Transverse colon (tissue), 4 donors: ENCODE data around the gene PSAP.

Experiments used
- CTCF ChIP-seq, 5 experiments: fragments of 200-600 bp in 3 of 5; fragments of 450-650 bp in 2 of 5; sonication (generic) in 3 of 5; IDR thresholded peaks; 1 replicate in 2 of 5; 2 replicates in 3 of 5; pipeline ENCODE4 v1.5.1; 2016 to 2017; ENCODE audit warnings: antibody characterized with exemption in 5 of 5, inconsistent platforms in 3 of 5, mild to moderate bottlenecking in 2 of 5, moderate library complexity in 1 of 5
- EP300 ChIP-seq: sonication (generic); formaldehyde crosslinking; IDR thresholded peaks from one replicate; pipeline ENCODE4 v1.6.1; 2017; ENCODE audit warnings: antibody characterized with exemption, low read depth
- POLR2A ChIP-seq: fragments of 450-650 bp; IDR thresholded peaks from one replicate; pipeline ENCODE4 v1.6.1; 2016; ENCODE audit warnings: antibody characterized with exemption, mild to moderate bottlenecking, moderate library complexity
- POLR2AphosphoS5 ChIP-seq, 3 donors: sonication (generic); formaldehyde crosslinking; IDR thresholded peaks; one replicate each; pipeline ENCODE4 v1.6.1; 2016; ENCODE audit warnings: antibody characterized with exemption in 3 of 3

DNA sequence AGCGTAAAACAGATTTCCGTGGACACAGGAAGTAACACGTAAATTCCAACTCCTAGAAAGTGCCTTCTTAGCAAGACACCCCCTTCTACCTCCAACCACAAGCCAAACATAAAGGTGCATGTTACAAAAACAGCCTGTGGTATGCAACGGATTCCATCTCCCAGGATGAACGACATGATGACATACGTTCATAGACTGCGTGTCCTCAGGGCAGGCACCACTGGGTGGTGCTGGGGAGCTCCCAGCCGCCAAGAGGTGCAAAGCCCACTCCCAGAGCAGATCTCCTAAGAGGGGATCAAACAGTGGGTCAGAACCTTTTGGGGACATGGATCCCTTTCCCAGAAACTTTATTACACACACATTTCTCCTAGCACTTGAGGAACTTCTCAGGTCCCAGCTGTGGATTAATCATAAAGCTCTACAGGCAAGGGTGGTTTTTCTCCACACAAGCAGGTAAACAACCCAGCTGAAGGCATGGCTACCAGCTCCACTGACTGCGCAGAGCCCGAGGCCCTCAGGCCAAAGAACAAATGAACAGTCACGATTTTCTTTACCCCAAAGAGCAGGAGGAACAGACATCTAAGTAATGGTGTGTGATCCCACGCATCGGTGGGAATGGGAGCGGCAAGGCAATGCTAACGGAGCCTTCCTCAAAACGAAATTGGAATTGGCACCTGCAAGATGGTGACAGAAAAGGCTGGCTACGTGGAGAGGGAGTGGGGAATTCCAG lies 13.8 kb downstream of the PSAP start:
- no peak for TF ChIP-seq CTCF (IDR thresholded peaks at IDR 0.05)
- TF ChIP-seq POLR2A = no peak
- no peak for TF ChIP-seq POLR2AphosphoS5 (IDR thresholded peaks at IDR 0.05)
- no peak for TF ChIP-seq EP300
